PC-3 (cell line): Measurements from ENCODE around the gene THEM4.

Source experiments
- EZH2 ChIP-seq: fragments of 300-600 bp; sonication (generic); IDR thresholded peaks from one replicate; pipeline ENCODE4 v1.6.1; 2017; ENCODE audit warnings: antibody characterized with exemption, mild to moderate bottlenecking, low read length; ENCODE audit not compliant: unreplicated experiment
- EZH2phosphoT487 ChIP-seq: fragments of 300-600 bp; sonication (generic); IDR thresholded peaks from 2 replicates; pipeline ENCODE4 v1.6.1; 2018; ENCODE audit warnings: mild to moderate bottlenecking, antibody characterized with exemption, low read length, borderline replicate concordance
- TF ChIP-seq, protein P1 (sequence below): fragments of 300-600 bp; sonication (generic); conservative IDR thresholded peaks from 2 replicates; pipeline ENCODE4 v1.5.1; 2017; ENCODE audit warnings: antibody characterized with exemption, low read depth, mild to moderate bottlenecking, low read length

DNA sequence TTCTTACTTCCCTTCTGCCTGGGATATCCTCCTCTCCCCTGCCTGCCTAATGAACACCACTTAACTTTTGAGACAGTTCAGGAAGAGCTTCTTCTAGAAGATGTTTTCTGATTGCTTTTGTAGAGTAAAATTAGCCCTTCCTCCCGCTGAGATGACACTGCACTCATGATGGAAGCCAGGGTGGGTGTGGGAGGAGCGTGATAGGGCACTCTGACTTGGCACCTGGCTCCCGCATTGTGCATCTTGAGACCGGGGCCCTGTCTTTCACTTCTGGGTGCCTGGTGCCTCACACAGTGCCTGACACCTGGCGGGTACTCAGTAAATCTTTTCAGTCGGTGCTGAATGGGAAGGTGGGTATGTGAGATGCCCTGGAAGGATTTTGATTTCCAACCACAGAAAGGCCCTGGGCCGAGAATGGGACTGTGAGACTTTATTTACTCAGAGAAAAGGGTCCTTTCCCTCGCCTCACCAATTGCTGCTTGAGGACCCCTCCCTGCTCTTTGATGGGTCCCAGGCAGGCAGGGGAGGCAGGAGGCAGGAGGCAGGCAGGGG is 62.5 kb downstream of the THEM4 start:
- TF ChIP-seq, protein P1, sequence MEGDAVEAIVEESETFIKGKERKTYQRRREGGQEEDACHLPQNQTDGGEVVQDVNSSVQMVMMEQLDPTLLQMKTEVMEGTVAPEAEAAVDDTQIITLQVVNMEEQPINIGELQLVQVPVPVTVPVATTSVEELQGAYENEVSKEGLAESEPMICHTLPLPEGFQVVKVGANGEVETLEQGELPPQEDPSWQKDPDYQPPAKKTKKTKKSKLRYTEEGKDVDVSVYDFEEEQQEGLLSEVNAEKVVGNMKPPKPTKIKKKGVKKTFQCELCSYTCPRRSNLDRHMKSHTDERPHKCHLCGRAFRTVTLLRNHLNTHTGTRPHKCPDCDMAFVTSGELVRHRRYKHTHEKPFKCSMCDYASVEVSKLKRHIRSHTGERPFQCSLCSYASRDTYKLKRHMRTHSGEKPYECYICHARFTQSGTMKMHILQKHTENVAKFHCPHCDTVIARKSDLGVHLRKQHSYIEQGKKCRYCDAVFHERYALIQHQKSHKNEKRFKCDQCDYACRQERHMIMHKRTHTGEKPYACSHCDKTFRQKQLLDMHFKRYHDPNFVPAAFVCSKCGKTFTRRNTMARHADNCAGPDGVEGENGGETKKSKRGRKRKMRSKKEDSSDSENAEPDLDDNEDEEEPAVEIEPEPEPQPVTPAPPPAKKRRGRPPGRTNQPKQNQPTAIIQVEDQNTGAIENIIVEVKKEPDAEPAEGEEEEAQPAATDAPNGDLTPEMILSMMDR = no peak
- TF ChIP-seq EZH2 = no peak
- no peak for TF ChIP-seq EZH2phosphoT487
